OCI-LY7 (cell line): ENCODE measurements around the gene HRC. TPM values are rescaled to one million over a fixed set of nuclear protein-coding genes. Genes with fewer than 3 reads are reported as not detected.

Experiments used
- BruUV-seq: library from RNA; stranded (reverse); fragments of 400-500 nt; replicated peaks from 2 replicates; lab custom pipeline; 2021; lab: Mats Ljungman, UMichigan
- CTCF ChIA-PET: fragments of 300-600 bp; sonication (Branson Sonifier 250); formaldehyde crosslinking; loops from one replicate; lab custom pipeline; 2022; ENCODE audit warnings: antibody characterized with exemption; ENCODE audit not compliant: unreplicated experiment; lab: Charles Lee
- POLR2A ChIA-PET: fragments of 300-600 bp; sonication (Branson Sonifier 250); formaldehyde crosslinking; loops from one replicate; lab custom pipeline; 2022; ENCODE audit warnings: antibody characterized with exemption; lab: Charles Lee
- DNase-seq: peaks from one replicate; pipeline ENCODE4 v3.0.0-alpha.2; 2015; ENCODE audit warnings: low spot score
- H2AFZ ChIP-seq: fragments of 200-600 bp; sonication (generic), shearing (Covaris generic); 2 replicates; pipeline ENCODE4 v1.6.1; 2014; ENCODE audit warnings: mild to moderate bottlenecking, antibody characterized with exemption, low read length, moderate library complexity
- H3K27ac ChIP-seq: fragments of 200-600 bp; sonication (generic); 2 replicates; pipeline ENCODE4 v1.5.1; 2014; ENCODE audit warnings: mixed run types, low read depth, mild to moderate bottlenecking, moderate library complexity, low read length, inconsistent platforms; ENCODE audit not compliant: poor library complexity, severe bottlenecking
- H3K36me3 ChIP-seq: fragments of 200-600 bp; sonication (generic); 2 replicates; pipeline ENCODE4 v1.6.1; 2014; ENCODE audit warnings: mild to moderate bottlenecking, antibody characterized with exemption, low read length, moderate library complexity, mixed read lengths; ENCODE audit not compliant: insufficient read depth
- H3K4me1 ChIP-seq: fragments of 200-600 bp; sonication (generic); 2 replicates; pipeline ENCODE4 v1.5.1; 2014; ENCODE audit warnings: mild to moderate bottlenecking, low read length; ENCODE audit not compliant: insufficient read depth, poor library complexity, severe bottlenecking
- H3K4me2 ChIP-seq: fragments of 200-600 bp; sonication (generic); 2 replicates; pipeline ENCODE4 v1.6.1; 2014; ENCODE audit warnings: mild to moderate bottlenecking, low read length
- H3K4me3 ChIP-seq: fragments of 200-600 bp; sonication (generic); 2 replicates; pipeline ENCODE4 v1.5.1; 2014; ENCODE audit warnings: mild to moderate bottlenecking, low read depth, low read length; ENCODE audit not compliant: poor library complexity, severe bottlenecking
- H3K79me2 ChIP-seq: fragments of 200-600 bp; sonication (generic); 2 replicates; pipeline ENCODE4 v1.6.1; 2016; ENCODE audit warnings: low read depth, mild to moderate bottlenecking, low read length, moderate library complexity, mixed read lengths; ENCODE audit not compliant: insufficient read depth
- H3K9me2 ChIP-seq: fragments of 200-600 bp; sonication (generic); 2 replicates; pipeline ENCODE4 v1.6.1; 2016; ENCODE audit warnings: mild to moderate bottlenecking, low read length, mixed read lengths; ENCODE audit not compliant: insufficient read depth
- H3K9me3 ChIP-seq: fragments of 200-600 bp; sonication (generic); 2 replicates; pipeline ENCODE4 v1.6.1; 2014; ENCODE audit warnings: mild to moderate bottlenecking, mixed run types, low read length, mixed read lengths
- H4K20me1 ChIP-seq: fragments of 200-600 bp; sonication (generic); 2 replicates; pipeline ENCODE4 v1.6.1; 2014; ENCODE audit warnings: mild to moderate bottlenecking, antibody characterized with exemption, low read length, moderate library complexity, mixed read lengths; ENCODE audit not compliant: insufficient read depth
- CTCF ChIP-seq: fragments of 200-600 bp; sonication (generic); conservative IDR thresholded peaks from 2 replicates; pipeline ENCODE4 v1.5.1; 2014; ENCODE audit warnings: mild to moderate bottlenecking, antibody characterized with exemption, low read length, moderate library complexity, mixed read lengths
- EZH2phosphoT487 ChIP-seq: fragments of 200-600 bp; sonication (generic); IDR thresholded peaks from 2 replicates; pipeline ENCODE4 v1.6.1; 2018; ENCODE audit warnings: low read depth, borderline replicate concordance, mild to moderate bottlenecking, mixed run types, antibody characterized with exemption, low read length, moderate library complexity, mixed read lengths
- intact Hi-C: fragments of 100-400 bp; cut with micrococcal nuclease; formaldehyde crosslinking; loops from one replicate; pipeline ENCODE4 v1.10.0; 2022; ENCODE audit not compliant: unreplicated experiment
- total RNA-seq, 2 experiments: library from RNA; depleted of rRNA in 1 of 2; stranded (reverse); fragments of >200 nt in 1 of 2; shearing (Covaris generic) in 1 of 2; gene quantifications; 2 replicates each; pipeline ENCODE4 v1.2.3, GENCODE V29; 2014 to 2022

The HRC gene
- total RNA-seq, 2 experiments from 2014 or later, result not detected

DNA sequence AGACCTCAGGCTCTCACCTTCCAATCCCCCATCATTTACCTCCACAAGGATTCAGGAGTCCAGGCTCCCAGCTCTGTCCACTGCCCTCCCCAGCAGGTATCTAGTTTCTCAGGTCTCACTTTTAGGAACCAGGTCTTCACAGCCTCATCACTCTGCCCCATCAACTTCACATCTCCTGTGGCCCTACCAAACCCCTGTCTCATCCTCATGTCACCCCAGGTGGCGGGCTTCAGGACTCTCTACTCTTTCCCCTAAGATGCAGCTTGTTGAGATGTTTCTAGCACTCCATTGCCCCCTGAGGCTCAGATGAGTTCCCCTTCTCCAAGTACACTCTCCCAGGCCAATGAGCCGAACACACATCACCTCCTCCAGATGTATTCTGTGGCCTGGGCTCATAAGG, 34.3 kb downstream of the HRC start:
- Histone ChIP-seq H3K4me2 (no peak overlapping the region), H3K36me3 (no peaks in the 10 kb centered on the region), H3K9me3 (no peaks in the 10 kb centered on the region), H3K4me3 (no peak overlapping the region), H3K4me1 (peaks cover 23% of the 10 kb centered on the region), H3K9me2 (no peaks in the 10 kb centered on the region), H3K27ac (no peak overlapping the region), H4K20me1 (no peaks in the 10 kb centered on the region), H2AFZ (no peak overlapping the region), H3K79me2 (no peaks in the 10 kb centered on the region)
- ChIA-PET CTCF (no interaction called here), POLR2A (interaction anchor here (0.6 kb wide), 1 partner anchor 18 kb away, joined by 3 read pairs; no protein-coding TSS in a partner anchor)
- DNase-seq, result peak; percentile 33
- intact Hi-C loops, result no loop called here
- no peak for TF ChIP-seq CTCF
- no peak for TF ChIP-seq EZH2phosphoT487
- BruUV-seq, result no TSS peak

- BruUV-seq, result no TSS peak
- no peaks in the 10 kb centered on the region for H3K9me2 ChIP-seq
- intact Hi-C loops, result no loop called here
- H3K4me2 ChIP-seq, result peak overlapping the region; percentile 89
- no peak for DNase-seq
- peak overlapping the region; percentile 79 for H3K4me3 ChIP-seq
- CTCF ChIA-PET, result no interaction called here
- H3K36me3 ChIP-seq, result no peaks in the 10 kb centered on the region
- POLR2A ChIA-PET, result no interaction called here
- no peak overlapping the region for H2AFZ ChIP-seq
- H4K20me1 ChIP-seq, result no peaks in the 10 kb centered on the region
- H3K27ac ChIP-seq, result no peak overlapping the region
- no peaks in the 10 kb centered on the region for H3K79me2 ChIP-seq
- H3K4me1 ChIP-seq, result peaks cover 23% of the 10 kb centered on the region
- H3K9me3 ChIP-seq, result no peaks in the 10 kb centered on the region
- no peak for TF ChIP-seq EZH2phosphoT487
- TF ChIP-seq CTCF, result no peak
Observed at GRCh38 chr19:49120325-49120683, 34.9 kb downstream of the HRC start.

DNA sequence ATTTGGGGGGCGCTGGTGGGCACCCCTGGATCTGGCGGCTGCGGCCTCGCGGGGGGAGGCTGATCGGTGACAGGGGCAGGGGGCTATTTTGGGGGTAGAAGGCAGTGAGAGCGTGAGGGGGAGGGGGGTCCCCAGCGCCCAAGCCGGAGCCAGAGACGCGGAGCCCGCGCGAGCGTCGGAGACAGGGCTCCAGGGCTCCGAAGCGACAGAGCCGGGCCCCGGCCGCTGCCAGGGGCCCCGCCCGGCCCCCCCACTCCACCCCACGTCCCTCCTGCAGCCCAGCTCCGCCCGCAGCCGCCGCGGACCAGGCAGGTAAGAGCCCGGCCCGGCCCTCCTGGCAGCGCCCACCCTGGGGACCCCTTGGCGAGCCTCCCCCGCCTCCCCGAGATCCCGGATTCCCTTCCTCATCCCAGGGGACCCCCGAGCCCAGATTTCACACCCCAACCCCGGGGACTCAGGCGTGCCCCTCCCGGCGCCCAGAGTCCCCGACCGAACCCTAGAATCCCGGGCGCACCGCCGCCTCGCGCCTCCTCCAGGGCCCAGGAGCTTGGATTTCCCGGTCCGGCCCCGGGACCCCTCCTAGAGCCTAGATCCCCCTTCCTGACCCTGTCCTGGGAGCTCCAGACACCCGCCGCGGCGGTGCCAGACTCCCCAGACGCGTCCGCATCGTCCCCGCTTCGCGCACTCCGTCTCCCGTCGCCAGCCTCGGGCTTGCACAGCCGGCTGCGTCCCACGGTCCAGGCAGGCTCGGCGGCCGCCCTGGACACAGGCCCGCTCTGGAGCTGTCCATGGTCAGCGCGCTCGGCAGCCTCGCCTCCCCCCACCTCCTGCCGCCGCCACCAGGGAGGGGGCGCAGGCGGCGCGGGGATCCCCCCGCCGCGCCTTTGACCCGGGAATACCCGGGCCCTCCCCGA, 35.5 kb downstream of the HRC start, which contains the start of gene PPFIA3:
Gene PPFIA3 (plus strand): TSS at position 134 of the 914 bp plus-strand sequence. CDS start 8,330 bp downstream, outside the sequence.
- POLR2A ChIA-PET, result no interaction called here
- H3K36me3 ChIP-seq, result no peaks in the 10 kb centered on the region
- DNase-seq, result no peak
- H3K9me3 ChIP-seq, result no peaks in the 10 kb centered on the region
- no peaks in the 10 kb centered on the region for H3K79me2 ChIP-seq
- H3K4me1 ChIP-seq, result peaks cover 23% of the 10 kb centered on the region
- peak within 1 kb of the TSS; percentile 63 for H3K27ac ChIP-seq
- H3K9me2 ChIP-seq, result no peaks in the 10 kb centered on the region
- H4K20me1 ChIP-seq, result no peaks in the 10 kb centered on the region
- CTCF ChIA-PET, result no interaction called here
- no peak for TF ChIP-seq CTCF
- no peak; the same call in 1 of the 2 replicates for TF ChIP-seq EZH2phosphoT487
- no TSS peak for BruUV-seq
- peak within 1 kb of the TSS; percentile 93 for H3K4me2 ChIP-seq
- H2AFZ ChIP-seq, result peak within 1 kb of the TSS; percentile 82
- H3K4me3 ChIP-seq, result peak within 1 kb of the TSS; percentile 79
- intact Hi-C loops, result loop anchor here (5.0 kb wide), 1 partner anchor 88 kb away; no protein-coding TSS in a partner anchor
